ENCODE measurements around the gene GPATCH11.
A peak's percentile ranks its signal among the peaks of the same experiment; 100 is the strongest.

Gene GPATCH11

DNA sequence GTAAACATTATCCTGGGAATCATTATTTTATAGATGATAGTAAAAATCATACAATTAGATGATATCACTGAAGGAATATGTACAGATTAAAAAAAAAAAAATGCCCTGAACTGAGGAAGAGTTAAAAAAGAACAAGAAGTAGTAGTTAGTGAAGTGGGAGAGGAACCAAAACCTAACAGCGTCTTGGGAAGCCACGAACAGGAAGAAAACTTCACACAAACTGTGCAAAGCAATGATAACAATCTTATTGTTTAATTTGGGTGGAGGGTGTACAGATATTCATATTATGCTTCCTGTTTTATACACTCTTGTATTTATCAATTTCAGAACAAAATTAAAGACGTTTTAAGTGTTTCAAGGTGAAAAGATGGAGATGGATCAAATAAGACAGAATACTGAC lies 3.6 kb upstream of the GPATCH11 start:
- Histone ChIP-seq H3K36me3 (peaks cover 8% of the 10 kb centered on the region), H3K27me3 (no peaks in the 10 kb centered on the region), H3K4me3 (ENCODE audit: low read depth, low read length) (no peak overlapping the region), H3K9me3 (no peaks in the 10 kb centered on the region), H3K4me1 (no peaks in the 10 kb centered on the region; the same call in 1 of the 2 replicates)
- no peak for TF ChIP-seq CTCF (IDR thresholded peaks at IDR 0.05; ENCODE audit: low read depth, low read length)
- no peak for DNase-seq

DNA sequence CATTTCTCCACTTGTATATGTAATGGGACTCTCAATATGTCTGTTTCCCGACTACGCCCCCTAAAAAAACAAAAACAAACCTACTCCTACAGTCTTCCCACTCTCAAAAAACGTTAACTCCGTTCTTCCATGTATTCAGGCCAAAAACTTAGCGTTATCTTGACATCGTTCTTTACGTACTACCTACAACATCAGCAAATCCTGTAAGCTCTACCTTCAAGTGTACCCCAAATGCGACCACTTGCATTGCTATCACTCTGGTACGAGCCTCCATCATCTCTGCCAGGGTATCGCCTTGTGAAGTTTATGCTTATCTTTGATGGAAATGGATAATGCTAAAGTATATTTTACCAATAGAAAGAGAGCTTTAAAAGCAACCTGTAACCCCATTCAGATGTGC lies 479 bp downstream of the GPATCH11 start:
- H3K9me3 ChIP-seq, result no peaks in the 10 kb centered on the region
- peaks cover under 1% of the 10 kb centered on the region for H3K36me3 ChIP-seq
- no peak for DNase-seq
- peak overlapping the region; percentile 94 for H3K4me3 ChIP-seq (ENCODE audit: low read depth, low read length)
- no peaks in the 10 kb centered on the region; the same call in 1 of the 2 replicates for H3K4me1 ChIP-seq
- no peaks in the 10 kb centered on the region for H3K27me3 ChIP-seq
- no peak for TF ChIP-seq CTCF (IDR thresholded peaks at IDR 0.05; ENCODE audit: low read depth, low read length)

DNA sequence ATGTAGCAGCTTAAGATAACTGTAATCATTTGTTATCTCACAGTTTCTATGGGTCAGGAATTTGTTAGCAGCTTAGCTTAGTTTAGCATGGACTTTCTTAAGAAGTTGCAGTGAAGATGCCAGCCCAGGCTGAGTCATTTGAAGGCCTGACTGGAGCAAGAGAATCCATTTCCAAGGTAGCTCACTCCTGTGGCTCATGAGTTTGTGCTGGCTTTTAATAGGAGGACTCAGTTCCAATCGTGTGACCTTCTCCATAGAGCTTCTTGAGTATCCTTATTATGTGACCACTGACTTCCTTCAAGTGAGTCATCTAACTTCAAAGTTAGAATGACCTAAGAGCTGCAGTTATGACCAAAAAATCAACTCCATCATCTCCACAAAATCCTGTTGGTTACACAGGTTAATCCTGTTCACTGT lies 1.4 kb downstream of the GPATCH11 start:
- H3K36me3 ChIP-seq, result peaks cover 9% of the 10 kb centered on the region
- no peaks in the 10 kb centered on the region for H3K9me3 ChIP-seq
- no peaks in the 10 kb centered on the region for H3K27me3 ChIP-seq
- DNase-seq, result no peak
- no peak overlapping the region for H3K4me3 ChIP-seq (ENCODE audit: low read depth, low read length)
- TF ChIP-seq CTCF (IDR thresholded peaks at IDR 0.05; ENCODE audit: low read depth, low read length), result no peak
- H3K4me1 ChIP-seq, result no peaks in the 10 kb centered on the region; the same call in 1 of the 2 replicates

GRCh38 chr2:37090019-37090477 lies 5.7 kb downstream of the GPATCH11 start:
- H3K4me1 ChIP-seq, result no peaks in the 10 kb centered on the region; the same call in 1 of the 2 replicates
- no peaks in the 10 kb centered on the region for H3K27me3 ChIP-seq
- H3K4me3 ChIP-seq (ENCODE audit: low read depth, low read length), result no peak overlapping the region
- no peak for TF ChIP-seq CTCF (IDR thresholded peaks at IDR 0.05; ENCODE audit: low read depth, low read length)
- peaks cover 36% of the 10 kb centered on the region for H3K36me3 ChIP-seq
- no peak for DNase-seq
- no peaks in the 10 kb centered on the region; the same call in 1 of the 2 replicates for H3K9me3 ChIP-seq

- no peaks in the 10 kb centered on the region; the same call in 1 of the 2 replicates for H3K9me3 ChIP-seq
- H3K4me1 ChIP-seq, result no peaks in the 10 kb centered on the region
- H3K36me3 ChIP-seq, result peaks cover 39% of the 10 kb centered on the region
- no peaks in the 10 kb centered on the region for H3K27me3 ChIP-seq
- no peak overlapping the region for H3K4me3 ChIP-seq (ENCODE audit: low read depth, low read length)
- TF ChIP-seq CTCF (IDR thresholded peaks at IDR 0.05; ENCODE audit: low read depth, low read length), result no peak
- DNase-seq, result no peak
These were observed 7.6 kb downstream of the GPATCH11 start for GRCh38 chr2:37091873-37092272.

GRCh38 chr2:37096568-37096967 lies 12.2 kb downstream of the GPATCH11 start:
- DNase-seq, result no peak
- Histone ChIP-seq H3K36me3 (peaks cover 37% of the 10 kb centered on the region), H3K27me3 (no peaks in the 10 kb centered on the region), H3K4me1 (no peaks in the 10 kb centered on the region), H3K9me3 (no peaks in the 10 kb centered on the region; the same call in 1 of the 2 replicates), H3K4me3 (ENCODE audit: low read depth, low read length) (no peak overlapping the region)
- TF ChIP-seq CTCF (IDR thresholded peaks at IDR 0.05; ENCODE audit: low read depth, low read length), result no peak

Data from BE2C (cell line).